GM23338 (cell line): ENCODE measurements around the gene TMEM217. TPM values are rescaled to one million over a fixed set of nuclear protein-coding genes. Genes with fewer than 3 reads are reported as not detected.

Source experiments
- ATAC-seq: fragments of 200-7000 bp; cut with Tn5 transposase; 3 replicates; pipeline ENCODE4 v1.9.1; 2020
- DNase-seq: peaks from one replicate; pipeline ENCODE4 v3.0.0-alpha.2; 2015; ENCODE audit warnings: low spot score
- H2AFZ ChIP-seq: fragments of 200-600 bp; sonication (generic); 2 replicates; pipeline ENCODE4 v1.8.0; 2016; ENCODE audit warnings: antibody characterized with exemption, mild to moderate bottlenecking, moderate library complexity
- H3F3A ChIP-seq: fragments of 200-600 bp; sonication (generic); replicated peaks from 2 replicates; pipeline ENCODE4 v1.8.0; 2017; ENCODE audit warnings: antibody characterized with exemption, mixed run types, low read depth
- H3K27ac ChIP-seq: fragments of 200-600 bp; sonication (generic); 2 replicates; pipeline ENCODE4 v1.6.1; 2016; ENCODE audit warnings: low read depth
- H3K27me3 ChIP-seq: fragments of 200-600 bp; sonication (generic); 2 replicates; pipeline ENCODE4 v1.8.0; 2016; ENCODE audit warnings: mild to moderate bottlenecking, mixed run types, moderate library complexity; ENCODE audit not compliant: insufficient read depth
- H3K36me3 ChIP-seq: fragments of 200-600 bp; sonication (generic); 2 replicates; pipeline ENCODE4 v1.8.0; 2016; ENCODE audit warnings: mild to moderate bottlenecking; ENCODE audit not compliant: insufficient read depth
- H3K4me1 ChIP-seq: fragments of 200-600 bp; sonication (generic); 2 replicates; pipeline ENCODE4 v1.8.0; 2016; ENCODE audit warnings: mild to moderate bottlenecking, moderate library complexity; ENCODE audit not compliant: insufficient read depth
- H3K4me2 ChIP-seq: fragments of 200-600 bp; sonication (generic); 2 replicates; pipeline ENCODE4 v1.7.1; 2017; ENCODE audit warnings: mixed run types
- H3K4me3 ChIP-seq: fragments of 200-600 bp; sonication (generic); 2 replicates; pipeline ENCODE4 v1.6.1; 2016; ENCODE audit warnings: mixed run types
- H3K79me2 ChIP-seq: fragments of 200-600 bp; sonication (generic); replicated peaks from 2 replicates; pipeline ENCODE4 v1.8.0; 2017; ENCODE audit warnings: mild to moderate bottlenecking; ENCODE audit not compliant: insufficient read depth
- H3K9me2 ChIP-seq: fragments of 200-600 bp; sonication (generic); 2 replicates; pipeline ENCODE4 v1.8.0; 2017; ENCODE audit not compliant: insufficient read depth
- H4K20me1 ChIP-seq: fragments of 200-600 bp; sonication (generic); replicated peaks from 2 replicates; pipeline ENCODE4 v1.8.0; 2017; ENCODE audit warnings: mild to moderate bottlenecking; ENCODE audit not compliant: insufficient read depth
- H3K27ac Mint-ChIP-seq: 2 replicates; pipeline ENCODE4 v1.8.0; 2020; ENCODE audit warnings: inconsistent platforms, mild to moderate bottlenecking, moderate library complexity, mixed read lengths
- H3K27me3 Mint-ChIP-seq: 3 replicates; pipeline ENCODE4 v1.8.0; 2022; ENCODE audit warnings: low read depth, mild to moderate bottlenecking, moderate library complexity, mixed read lengths, inconsistent platforms; ENCODE audit not compliant: insufficient read depth, poor library complexity
- H3K36me3 Mint-ChIP-seq: 3 replicates; pipeline ENCODE4 v1.8.0; 2021; ENCODE audit warnings: low read depth, mild to moderate bottlenecking, inconsistent platforms, moderate library complexity, mixed read lengths
- H3K4me1 Mint-ChIP-seq: 3 replicates; pipeline ENCODE4 v1.8.0; 2020; ENCODE audit warnings: mild to moderate bottlenecking, inconsistent platforms, mixed read lengths
- H3K4me3 Mint-ChIP-seq: 3 replicates; pipeline ENCODE4 v1.8.0; 2021; ENCODE audit warnings: moderate library complexity, mild to moderate bottlenecking, inconsistent platforms, mixed read lengths
- H3K9me3 Mint-ChIP-seq: 3 replicates; pipeline ENCODE4 v1.8.0; 2020; ENCODE audit warnings: moderate library complexity, mild to moderate bottlenecking, inconsistent platforms, mixed read lengths
- CREB1 ChIP-seq: fragments of 250-450 bp; sonication (Bioruptor Pico); IDR thresholded peaks from 2 replicates; pipeline ENCODE4 v1.5.0; 2020; ENCODE audit warnings: low read depth, mild to moderate bottlenecking, moderate library complexity
- EZH2 ChIP-seq: fragments of 200-600 bp; sonication (generic); IDR thresholded peaks from one replicate; pipeline ENCODE4 v1.8.0; 2017; ENCODE audit warnings: antibody characterized with exemption, mild to moderate bottlenecking, low read depth; ENCODE audit not compliant: unreplicated experiment
- EZH2phosphoT487 ChIP-seq: fragments of 200-600 bp; sonication (generic); IDR thresholded peaks from one replicate; pipeline ENCODE4 v1.8.1; 2018; ENCODE audit warnings: antibody characterized with exemption; ENCODE audit not compliant: unreplicated experiment
- JUNB ChIP-seq: IDR thresholded peaks from one replicate; pipeline ENCODE4 v1.6.1; 2016; ENCODE audit warnings: antibody characterized with exemption; ENCODE audit not compliant: unreplicated experiment
- NANOG ChIP-seq: IDR thresholded peaks from 2 replicates; pipeline ENCODE4 v1.6.1; 2016; ENCODE audit warnings: antibody characterized with exemption, borderline replicate concordance
- POLR2AphosphoS5 ChIP-seq: IDR thresholded peaks from 2 replicates; pipeline ENCODE4 v1.6.1; 2016; ENCODE audit warnings: antibody characterized with exemption, low read depth
- ZNF114 ChIP-seq: fragments of 250-450 bp; sonication (Bioruptor Pico); IDR thresholded peaks from 2 replicates; pipeline ENCODE4 v1.5.0; 2020; ENCODE audit warnings: mild to moderate bottlenecking, moderate library complexity
- ZNF331 ChIP-seq: fragments of 250-450 bp; sonication (Bioruptor Pico); IDR thresholded peaks from 2 replicates; pipeline ENCODE4 v1.5.0; 2020; ENCODE audit warnings: low read depth, mild to moderate bottlenecking, moderate library complexity
- polyA plus RNA-seq: library from polyadenylated mRNA; unstranded; fragments of >200 nt; fragmentation: Nextera tagmentation; extraction: Ambion mirVana; gene quantifications from 2 replicates; pipeline ENCODE4 v1.2.1, GENCODE V29; 2016
- total RNA-seq: library from RNA; depleted of rRNA; stranded (reverse); fragments of >200 nt; shearing (Covaris generic); gene quantifications from 2 replicates; pipeline ENCODE4 v1.2.3, GENCODE V29; 2014
- TF ChIP-seq, protein P1 (sequence below): fragments of 250-450 bp; sonication (Bioruptor Pico); IDR thresholded peaks from 2 replicates; pipeline ENCODE4 v1.5.0; 2020; ENCODE audit warnings: mild to moderate bottlenecking, moderate library complexity
- TF ChIP-seq, protein P2 (sequence below): IDR thresholded peaks from one replicate; pipeline ENCODE4 v1.6.1; 2018; ENCODE audit warnings: antibody characterized with exemption; ENCODE audit not compliant: unreplicated experiment

TMEM217 gene
- total and polyA plus RNA-seq, 2 experiments from 2014 or later = 1.3 TPM; not detected in 1

DNA sequence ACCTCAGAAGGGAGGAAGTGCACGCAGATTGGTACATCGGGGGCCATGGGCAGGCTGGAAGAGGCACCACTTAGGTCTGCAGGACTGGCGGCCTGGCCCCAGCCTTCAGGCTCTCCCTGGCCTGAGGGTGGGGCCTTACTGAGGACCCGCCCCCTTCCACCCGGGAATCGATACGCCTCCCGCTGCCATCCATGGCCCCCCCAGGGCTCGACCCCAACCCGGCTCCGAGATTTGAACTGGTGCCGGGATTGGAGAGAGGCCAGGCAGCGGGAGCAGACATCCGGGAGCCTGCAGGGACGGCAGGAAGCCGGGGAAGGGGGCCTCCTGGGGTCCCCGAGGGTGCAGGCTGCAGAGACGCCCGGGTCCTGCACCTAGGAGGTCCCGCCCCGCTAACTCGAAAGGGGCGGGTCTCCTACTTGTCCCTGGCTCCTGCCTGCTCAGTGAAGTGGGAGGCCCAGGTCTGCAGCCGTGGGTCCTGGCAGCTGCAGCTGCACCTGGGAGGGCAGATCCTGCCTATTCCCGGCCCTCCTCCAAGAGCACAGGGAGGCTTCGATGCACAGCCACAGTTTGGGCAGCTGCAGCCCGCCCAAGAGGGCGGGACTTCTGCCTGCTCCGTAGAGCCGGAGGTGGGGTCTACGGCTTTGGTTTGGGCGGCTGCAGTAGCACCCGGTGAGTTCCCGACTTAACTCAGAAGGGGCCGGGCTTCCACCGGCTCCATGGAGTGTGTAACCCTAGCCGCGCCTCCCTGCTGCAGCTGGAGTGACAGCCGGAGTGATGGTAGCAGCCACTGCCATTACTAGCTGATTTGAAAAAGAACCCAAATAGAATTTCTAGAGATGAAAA is 35.6 kb downstream of the TMEM217 start:
- Histone ChIP-seq H3K36me3 (no peaks in the 10 kb centered on the region), H3K27ac (peak overlapping the region; percentile 91), H3K9me2 (no peaks in the 10 kb centered on the region), H3K79me2 (no peaks in the 10 kb centered on the region), H3K4me1 (peaks cover 15% of the 10 kb centered on the region), H3K4me3 (peak overlapping the region; percentile 70), H3K4me2 (peak overlapping the region; percentile 90), H4K20me1 (no peaks in the 10 kb centered on the region), H3F3A (peaks cover 16% of the 10 kb centered on the region), H2AFZ (peak overlapping the region; percentile 100), H3K27me3 (no peaks in the 10 kb centered on the region)
- no peaks in the 10 kb centered on the region for H3K27me3 Mint-ChIP-seq
- no peaks in the 10 kb centered on the region for H3K9me3 Mint-ChIP-seq
- no peaks in the 10 kb centered on the region for H3K36me3 Mint-ChIP-seq
- H3K4me3 Mint-ChIP-seq = peak overlapping the region; percentile 88
- DNase-seq (peak; percentile 99), ATAC-seq (peak; percentile 94)
- TF ChIP-seq CREB1 (CRISPR knock-in tag) = no peak
- peak; percentile 85 for TF ChIP-seq POLR2AphosphoS5
- H3K4me1 Mint-ChIP-seq = peaks cover 10% of the 10 kb centered on the region
- H3K27ac Mint-ChIP-seq = peak overlapping the region; percentile 68; the same call in 1 of the 2 replicates

DNA sequence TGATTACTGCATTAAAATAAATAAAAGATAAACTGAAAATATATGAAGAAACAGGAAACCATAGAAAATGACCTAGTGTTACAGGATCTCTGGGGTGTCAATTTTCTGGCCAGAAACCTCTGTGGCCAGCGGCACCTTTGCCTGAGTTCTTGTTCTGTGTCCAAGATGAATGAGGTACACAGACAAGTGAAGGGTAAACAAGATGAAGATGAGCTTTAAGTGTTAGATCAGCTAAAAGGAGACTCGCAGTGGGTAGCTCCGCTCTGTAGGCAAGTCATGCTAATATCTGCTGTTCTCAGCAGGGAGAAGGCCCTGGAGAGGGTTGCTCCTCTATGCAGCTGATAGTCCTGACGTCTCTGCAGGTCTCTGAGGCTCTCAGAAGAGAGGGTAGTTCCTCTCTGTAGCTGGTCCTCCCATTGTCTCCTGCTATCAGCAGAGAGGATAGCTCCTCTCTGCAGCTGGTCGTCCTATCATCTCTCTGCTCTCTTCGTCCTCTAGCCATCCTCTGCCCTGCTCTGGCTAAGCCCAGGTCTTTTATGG is 36.3 kb downstream of the TMEM217 start:
- Histone ChIP-seq H3K9me2 (no peaks in the 10 kb centered on the region), H3F3A (peaks cover 16% of the 10 kb centered on the region), H3K79me2 (no peaks in the 10 kb centered on the region), H3K27ac (peak overlapping the region; percentile 91), H3K36me3 (no peaks in the 10 kb centered on the region), H4K20me1 (no peaks in the 10 kb centered on the region), H3K27me3 (no peaks in the 10 kb centered on the region), H3K4me1 (peaks cover 15% of the 10 kb centered on the region), H3K4me3 (peak overlapping the region; percentile 70), H2AFZ (peak overlapping the region; percentile 100), H3K4me2 (peak overlapping the region; percentile 90)
- H3K27me3 Mint-ChIP-seq = no peaks in the 10 kb centered on the region
- H3K4me3 Mint-ChIP-seq = peak overlapping the region; percentile 88
- H3K36me3 Mint-ChIP-seq = no peaks in the 10 kb centered on the region
- ATAC-seq = peak; percentile 24; the same call in 2 of the 3 replicates
- peak overlapping the region; percentile 68; the same call in 1 of the 2 replicates for H3K27ac Mint-ChIP-seq
- H3K9me3 Mint-ChIP-seq = no peaks in the 10 kb centered on the region
- DNase-seq = no peak
- peaks cover 10% of the 10 kb centered on the region for H3K4me1 Mint-ChIP-seq
- TF ChIP-seq POLR2AphosphoS5 = no peak
- TF ChIP-seq ZNF114 = no peak
- TF ChIP-seq EZH2 = no peak
- TF ChIP-seq NANOG = no peak
- no peak for TF ChIP-seq JUNB
- TF ChIP-seq EZH2phosphoT487 = no peak
- TF ChIP-seq ZNF331 (CRISPR knock-in tag) = no peak
- no peak for TF ChIP-seq CREB1 (CRISPR knock-in tag)
- TF ChIP-seq, protein P1, sequence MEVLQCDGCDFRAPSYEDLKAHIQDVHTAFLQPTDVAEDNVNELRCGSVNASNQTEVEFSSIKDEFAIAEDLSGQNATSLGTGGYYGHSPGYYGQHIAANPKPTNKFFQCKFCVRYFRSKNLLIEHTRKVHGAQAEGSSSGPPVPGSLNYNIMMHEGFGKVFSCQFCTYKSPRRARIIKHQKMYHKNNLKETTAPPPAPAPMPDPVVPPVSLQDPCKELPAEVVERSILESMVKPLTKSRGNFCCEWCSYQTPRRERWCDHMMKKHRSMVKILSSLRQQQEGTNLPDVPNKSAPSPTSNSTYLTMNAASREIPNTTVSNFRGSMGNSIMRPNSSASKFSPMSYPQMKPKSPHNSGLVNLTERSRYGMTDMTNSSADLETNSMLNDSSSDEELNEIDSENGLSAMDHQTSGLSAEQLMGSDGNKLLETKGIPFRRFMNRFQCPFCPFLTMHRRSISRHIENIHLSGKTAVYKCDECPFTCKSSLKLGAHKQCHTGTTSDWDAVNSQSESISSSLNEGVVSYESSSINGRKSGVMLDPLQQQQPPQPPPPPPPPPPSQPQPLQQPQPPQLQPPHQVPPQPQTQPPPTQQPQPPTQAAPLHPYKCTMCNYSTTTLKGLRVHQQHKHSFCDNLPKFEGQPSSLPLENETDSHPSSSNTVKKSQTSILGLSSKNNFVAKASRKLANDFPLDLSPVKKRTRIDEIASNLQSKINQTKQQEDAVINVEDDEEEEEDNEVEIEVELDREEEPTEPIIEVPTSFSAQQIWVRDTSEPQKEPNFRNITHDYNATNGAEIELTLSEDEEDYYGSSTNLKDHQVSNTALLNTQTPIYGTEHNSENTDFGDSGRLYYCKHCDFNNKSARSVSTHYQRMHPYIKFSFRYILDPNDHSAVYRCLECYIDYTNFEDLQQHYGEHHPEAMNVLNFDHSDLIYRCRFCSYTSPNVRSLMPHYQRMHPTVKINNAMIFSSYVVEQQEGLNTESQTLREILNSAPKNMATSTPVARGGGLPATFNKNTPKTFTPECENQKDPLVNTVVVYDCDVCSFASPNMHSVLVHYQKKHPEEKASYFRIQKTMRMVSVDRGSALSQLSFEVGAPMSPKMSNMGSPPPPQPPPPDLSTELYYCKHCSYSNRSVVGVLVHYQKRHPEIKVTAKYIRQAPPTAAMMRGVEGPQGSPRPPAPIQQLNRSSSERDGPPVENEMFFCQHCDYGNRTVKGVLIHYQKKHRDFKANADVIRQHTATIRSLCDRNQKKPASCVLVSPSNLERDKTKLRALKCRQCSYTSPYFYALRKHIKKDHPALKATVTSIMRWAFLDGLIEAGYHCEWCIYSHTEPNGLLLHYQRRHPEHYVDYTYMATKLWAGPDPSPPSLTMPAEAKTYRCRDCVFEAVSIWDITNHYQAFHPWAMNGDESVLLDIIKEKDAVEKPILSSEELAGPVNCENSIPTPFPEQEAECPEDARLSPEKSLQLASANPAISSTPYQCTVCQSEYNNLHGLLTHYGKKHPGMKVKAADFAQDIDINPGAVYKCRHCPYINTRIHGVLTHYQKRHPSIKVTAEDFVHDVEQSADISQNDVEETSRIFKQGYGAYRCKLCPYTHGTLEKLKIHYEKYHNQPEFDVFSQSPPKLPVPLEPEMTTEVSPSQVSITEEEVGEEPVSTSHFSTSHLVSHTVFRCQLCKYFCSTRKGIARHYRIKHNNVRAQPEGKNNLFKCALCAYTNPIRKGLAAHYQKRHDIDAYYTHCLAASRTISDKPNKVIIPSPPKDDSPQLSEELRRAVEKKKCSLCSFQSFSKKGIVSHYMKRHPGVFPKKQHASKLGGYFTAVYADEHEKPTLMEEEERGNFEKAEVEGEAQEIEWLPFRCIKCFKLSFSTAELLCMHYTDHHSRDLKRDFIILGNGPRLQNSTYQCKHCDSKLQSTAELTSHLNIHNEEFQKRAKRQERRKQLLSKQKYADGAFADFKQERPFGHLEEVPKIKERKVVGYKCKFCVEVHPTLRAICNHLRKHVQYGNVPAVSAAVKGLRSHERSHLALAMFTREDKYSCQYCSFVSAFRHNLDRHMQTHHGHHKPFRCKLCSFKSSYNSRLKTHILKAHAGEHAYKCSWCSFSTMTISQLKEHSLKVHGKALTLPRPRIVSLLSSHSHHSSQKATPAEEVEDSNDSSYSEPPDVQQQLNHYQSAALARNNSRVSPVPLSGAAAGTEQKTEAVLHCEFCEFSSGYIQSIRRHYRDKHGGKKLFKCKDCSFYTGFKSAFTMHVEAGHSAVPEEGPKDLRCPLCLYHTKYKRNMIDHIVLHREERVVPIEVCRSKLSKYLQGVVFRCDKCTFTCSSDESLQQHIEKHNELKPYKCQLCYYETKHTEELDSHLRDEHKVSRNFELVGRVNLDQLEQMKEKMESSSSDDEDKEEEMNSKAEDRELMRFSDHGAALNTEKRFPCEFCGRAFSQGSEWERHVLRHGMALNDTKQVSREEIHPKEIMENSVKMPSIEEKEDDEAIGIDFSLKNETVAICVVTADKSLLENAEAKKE (CRISPR knock-in tag) = no peak; the same call in 1 of the 2 replicates
- TF ChIP-seq, protein P2, sequence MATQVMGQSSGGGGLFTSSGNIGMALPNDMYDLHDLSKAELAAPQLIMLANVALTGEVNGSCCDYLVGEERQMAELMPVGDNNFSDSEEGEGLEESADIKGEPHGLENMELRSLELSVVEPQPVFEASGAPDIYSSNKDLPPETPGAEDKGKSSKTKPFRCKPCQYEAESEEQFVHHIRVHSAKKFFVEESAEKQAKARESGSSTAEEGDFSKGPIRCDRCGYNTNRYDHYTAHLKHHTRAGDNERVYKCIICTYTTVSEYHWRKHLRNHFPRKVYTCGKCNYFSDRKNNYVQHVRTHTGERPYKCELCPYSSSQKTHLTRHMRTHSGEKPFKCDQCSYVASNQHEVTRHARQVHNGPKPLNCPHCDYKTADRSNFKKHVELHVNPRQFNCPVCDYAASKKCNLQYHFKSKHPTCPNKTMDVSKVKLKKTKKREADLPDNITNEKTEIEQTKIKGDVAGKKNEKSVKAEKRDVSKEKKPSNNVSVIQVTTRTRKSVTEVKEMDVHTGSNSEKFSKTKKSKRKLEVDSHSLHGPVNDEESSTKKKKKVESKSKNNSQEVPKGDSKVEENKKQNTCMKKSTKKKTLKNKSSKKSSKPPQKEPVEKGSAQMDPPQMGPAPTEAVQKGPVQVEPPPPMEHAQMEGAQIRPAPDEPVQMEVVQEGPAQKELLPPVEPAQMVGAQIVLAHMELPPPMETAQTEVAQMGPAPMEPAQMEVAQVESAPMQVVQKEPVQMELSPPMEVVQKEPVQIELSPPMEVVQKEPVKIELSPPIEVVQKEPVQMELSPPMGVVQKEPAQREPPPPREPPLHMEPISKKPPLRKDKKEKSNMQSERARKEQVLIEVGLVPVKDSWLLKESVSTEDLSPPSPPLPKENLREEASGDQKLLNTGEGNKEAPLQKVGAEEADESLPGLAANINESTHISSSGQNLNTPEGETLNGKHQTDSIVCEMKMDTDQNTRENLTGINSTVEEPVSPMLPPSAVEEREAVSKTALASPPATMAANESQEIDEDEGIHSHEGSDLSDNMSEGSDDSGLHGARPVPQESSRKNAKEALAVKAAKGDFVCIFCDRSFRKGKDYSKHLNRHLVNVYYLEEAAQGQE = no peak
